RCC 7860 (cell line): ENCODE measurements around the gene KIF16B.
"Not testable (repeated sequence)": the region's sequence is repeated elsewhere in the genome, so short reads cannot be mapped to it uniquely, and the experiment has no call there.

Source experiments
- DNase-seq: peaks from one replicate; pipeline ENCODE4 v3.0.0-alpha.2; 2015; ENCODE audit warnings: low spot score
- FAIRE-seq: peaks from 2 replicates; lab custom pipeline; 2012; peaks lifted over from hg19 to GRCh38; lab: Jason Lieb, UNC

The KIF16B gene

GRCh38 chr20:16230402-16230801 lies 342.8 kb downstream of the KIF16B start:
- no peak for DNase-seq
- FAIRE-seq: no peak

GRCh38 chr20:16229813-16230212 lies 343.4 kb downstream of the KIF16B start:
- FAIRE-seq: no peak

GRCh38 chr20:16228722-16229121 lies 344.5 kb downstream of the KIF16B start:
- FAIRE-seq: no peak

More at GRCh38 chr20:16229813-16230212, 343.4 kb downstream of the KIF16B start:
- no peak for DNase-seq

GRCh38 chr20:16226961-16227360 lies 346.3 kb downstream of the KIF16B start:
- not testable (repeated sequence) for FAIRE-seq, DNase-seq

More at GRCh38 chr20:16228722-16229121, 344.5 kb downstream of the KIF16B start:
- DNase-seq: no peak

- no peak for FAIRE-seq
- DNase-seq: no peak
These were observed 348.4 kb downstream of the KIF16B start for GRCh38 chr20:16224836-16225235.

GRCh38 chr20:16222859-16223411 lies 350.3 kb downstream of the KIF16B start:
- no peak for FAIRE-seq

More at GRCh38 chr20:16222859-16223411, 350.3 kb downstream of the KIF16B start:
- DNase-seq: peak; percentile 21
